ENCODE results near the gene RABGGTB.
"Not testable (repeated sequence)": the region's sequence is repeated elsewhere in the genome, so short reads cannot be mapped to it uniquely, and the experiment has no call there.

Gene RABGGTB

GRCh38 chr1:75796376-75797272, 10.6 kb downstream of the RABGGTB start, which contains the start of gene MSH4:
MSH4 (plus strand) TSS chr1:75796882; CDS start chr1:75796986, 104 bp downstream.
- no peak within 1 kb of the TSS for H3K27ac ChIP-seq (ENCODE audit: low read length)

GRCh38 chr1:75797273-75797588, 11.2 kb downstream of the RABGGTB start:
- Histone ChIP-seq H3K9me3 (ENCODE audit: insufficient read depth, low read depth, low read length) (no peaks in the 10 kb centered on the region), H3K27me3 (ENCODE audit: insufficient read depth, low read length) (no peaks in the 10 kb centered on the region), H3K27ac (ENCODE audit: low read length) (no peak overlapping the region), H3K4me3 (ENCODE audit: low read length) (no peak overlapping the region), H3K4me1 (ENCODE audit: insufficient read depth, low read length) (no peaks in the 10 kb centered on the region), H3K36me3 (ENCODE audit: insufficient read depth, low read depth, low read length) (peaks cover 44% of the 10 kb centered on the region), H3K9ac (ENCODE audit: low read depth, low read length) (no peak overlapping the region)

More at GRCh38 chr1:75796376-75797272, 10.6 kb downstream of the RABGGTB start, which contains the start of gene MSH4:
- no peaks in the 10 kb centered on the region for H3K27me3 ChIP-seq (ENCODE audit: insufficient read depth, low read length)
- H3K9ac ChIP-seq (ENCODE audit: low read depth, low read length) = no peak within 1 kb of the TSS
- H3K4me3 ChIP-seq (ENCODE audit: low read length) = no peak within 1 kb of the TSS
- no peaks in the 10 kb centered on the region for H3K4me1 ChIP-seq (ENCODE audit: insufficient read depth, low read length)
- peaks cover 50% of the 10 kb centered on the region for H3K36me3 ChIP-seq (ENCODE audit: insufficient read depth, low read depth, low read length)
- H3K9me3 ChIP-seq (ENCODE audit: insufficient read depth, low read depth, low read length) = no peaks in the 10 kb centered on the region

- Histone ChIP-seq H3K27ac (ENCODE audit: low read length) (no peak overlapping the region), H3K4me3 (ENCODE audit: low read length) (no peak overlapping the region), H3K9me3 (ENCODE audit: insufficient read depth, low read depth, low read length) (no peaks in the 10 kb centered on the region), H3K36me3 (ENCODE audit: insufficient read depth, low read depth, low read length) (peaks cover 40% of the 10 kb centered on the region), H3K4me1 (ENCODE audit: insufficient read depth, low read length) (no peaks in the 10 kb centered on the region), H3K27me3 (ENCODE audit: insufficient read depth, low read length) (no peaks in the 10 kb centered on the region), H3K9ac (ENCODE audit: low read depth, low read length) (no peak overlapping the region)
Measured at GRCh38 chr1:75797606-75798216, 11.7 kb downstream of the RABGGTB start.

GRCh38 chr1:75801480-75801879, 15.4 kb downstream of the RABGGTB start:
- H3K36me3 ChIP-seq (ENCODE audit: insufficient read depth, low read depth, low read length); H3K27me3 ChIP-seq (ENCODE audit: insufficient read depth, low read length); H3K4me1 ChIP-seq (ENCODE audit: insufficient read depth, low read length); H3K27ac ChIP-seq (ENCODE audit: low read length); H3K4me3 ChIP-seq (ENCODE audit: low read length); H3K9ac ChIP-seq (ENCODE audit: low read depth, low read length); H3K9me3 ChIP-seq (ENCODE audit: insufficient read depth, low read depth, low read length): not testable (repeated sequence)

GRCh38 chr1:75808921-75809320, 22.9 kb downstream of the RABGGTB start:
- no peaks in the 10 kb centered on the region for H3K9me3 ChIP-seq (ENCODE audit: insufficient read depth, low read depth, low read length)
- no peak overlapping the region for H3K27ac ChIP-seq (ENCODE audit: low read length)
- no peaks in the 10 kb centered on the region for H3K36me3 ChIP-seq (ENCODE audit: insufficient read depth, low read depth, low read length)
- H3K9ac ChIP-seq (ENCODE audit: low read depth, low read length) = no peak overlapping the region
- H3K27me3 ChIP-seq (ENCODE audit: insufficient read depth, low read length) = no peaks in the 10 kb centered on the region
- no peak overlapping the region for H3K4me3 ChIP-seq (ENCODE audit: low read length)
- H3K4me1 ChIP-seq (ENCODE audit: insufficient read depth, low read length) = no peaks in the 10 kb centered on the region

DNA sequence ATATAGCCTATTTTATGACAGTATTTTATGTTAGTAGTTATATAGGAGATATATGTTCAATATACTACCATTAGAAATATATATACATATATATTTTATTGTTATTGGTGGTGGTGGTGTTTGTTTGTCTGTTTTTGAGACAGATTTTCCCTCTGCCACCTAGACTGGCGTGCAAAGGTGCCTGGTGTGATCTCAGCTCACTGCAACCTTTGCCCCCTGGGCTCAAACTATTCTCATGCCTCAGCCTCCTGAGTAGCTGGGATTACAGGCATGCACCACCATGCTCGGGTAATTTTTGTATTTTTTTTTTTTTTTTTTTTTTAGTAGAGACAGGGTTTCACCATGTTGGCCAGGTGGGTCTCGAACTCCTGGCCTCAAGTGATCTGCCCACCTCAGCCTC, 24.1 kb downstream of the RABGGTB start:
- H3K4me3 ChIP-seq (ENCODE audit: low read length); H3K36me3 ChIP-seq (ENCODE audit: insufficient read depth, low read depth, low read length); H3K27ac ChIP-seq (ENCODE audit: low read length); H3K9me3 ChIP-seq (ENCODE audit: insufficient read depth, low read depth, low read length); H3K4me1 ChIP-seq (ENCODE audit: insufficient read depth, low read length); H3K27me3 ChIP-seq (ENCODE audit: insufficient read depth, low read length); H3K9ac ChIP-seq (ENCODE audit: low read depth, low read length): not testable (repeated sequence)

DNA sequence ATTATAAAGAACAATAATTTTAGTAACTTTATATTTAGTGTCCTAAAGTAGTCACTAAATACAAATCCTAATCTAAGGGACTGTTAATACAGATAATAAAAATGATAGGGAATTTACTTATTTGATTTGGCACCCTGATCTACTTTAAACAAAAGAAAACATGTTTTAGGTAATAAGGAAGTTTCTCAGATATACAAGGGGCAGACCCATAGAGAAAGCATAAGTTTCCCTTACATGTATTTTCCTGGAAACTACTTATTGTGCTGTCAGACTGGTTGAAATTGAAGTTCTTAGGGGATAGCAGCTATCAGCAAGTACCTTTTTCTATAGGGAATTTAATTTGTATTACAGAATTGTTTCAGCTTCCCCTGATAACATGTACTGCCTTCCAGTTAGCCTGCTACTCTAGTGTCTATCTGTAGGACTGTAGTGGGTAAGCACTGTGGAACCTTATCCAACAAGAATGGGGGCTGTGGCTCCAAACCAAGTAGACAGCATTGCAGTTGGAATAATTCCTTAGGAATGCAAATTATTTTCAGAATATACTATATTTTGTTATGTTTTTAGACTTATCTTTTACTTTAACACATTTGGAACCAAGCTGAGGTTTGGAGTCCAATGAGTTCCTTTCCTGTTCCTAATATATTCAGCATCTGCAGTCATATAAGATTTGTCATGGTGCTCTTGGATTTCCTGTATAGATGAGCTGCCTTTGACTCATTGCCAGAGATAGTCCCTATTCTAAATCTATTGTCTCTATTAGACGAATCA, 25.3 kb downstream of the RABGGTB start:
- Histone ChIP-seq H3K27ac (ENCODE audit: low read length) (no peak overlapping the region), H3K9ac (ENCODE audit: low read depth, low read length) (no peak overlapping the region), H3K36me3 (ENCODE audit: insufficient read depth, low read depth, low read length) (no peaks in the 10 kb centered on the region), H3K4me1 (ENCODE audit: insufficient read depth, low read length) (no peaks in the 10 kb centered on the region), H3K4me3 (ENCODE audit: low read length) (no peak overlapping the region), H3K9me3 (ENCODE audit: insufficient read depth, low read depth, low read length) (no peaks in the 10 kb centered on the region), H3K27me3 (ENCODE audit: insufficient read depth, low read length) (no peaks in the 10 kb centered on the region)

DNA sequence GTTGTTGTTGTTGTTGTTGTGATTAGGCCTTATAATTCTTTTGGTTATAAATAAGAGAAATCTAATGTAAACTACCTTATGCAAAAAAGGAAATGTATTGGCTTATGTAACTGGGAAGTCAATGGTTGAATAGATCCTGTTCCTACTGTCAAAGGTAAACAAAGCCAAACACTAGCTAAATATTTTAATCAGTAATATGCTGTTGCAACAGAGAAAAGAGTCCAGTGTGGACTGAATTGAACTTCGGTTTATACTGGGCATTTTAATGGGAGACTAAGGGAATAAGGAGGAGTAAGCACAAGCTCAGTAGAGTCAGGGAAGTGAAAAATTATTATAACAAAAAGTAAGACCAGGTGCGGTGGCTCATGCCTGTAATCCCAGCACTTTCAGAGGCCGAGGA, 26.0 kb downstream of the RABGGTB start:
- H3K36me3 ChIP-seq (ENCODE audit: insufficient read depth, low read depth, low read length) = no peaks in the 10 kb centered on the region
- no peak overlapping the region for H3K9ac ChIP-seq (ENCODE audit: low read depth, low read length)
- H3K4me3 ChIP-seq (ENCODE audit: low read length) = no peak overlapping the region
- no peaks in the 10 kb centered on the region for H3K9me3 ChIP-seq (ENCODE audit: insufficient read depth, low read depth, low read length)
- no peaks in the 10 kb centered on the region for H3K4me1 ChIP-seq (ENCODE audit: insufficient read depth, low read length)
- H3K27ac ChIP-seq (ENCODE audit: low read length) = no peak overlapping the region
- H3K27me3 ChIP-seq (ENCODE audit: insufficient read depth, low read length) = no peaks in the 10 kb centered on the region

DNA sequence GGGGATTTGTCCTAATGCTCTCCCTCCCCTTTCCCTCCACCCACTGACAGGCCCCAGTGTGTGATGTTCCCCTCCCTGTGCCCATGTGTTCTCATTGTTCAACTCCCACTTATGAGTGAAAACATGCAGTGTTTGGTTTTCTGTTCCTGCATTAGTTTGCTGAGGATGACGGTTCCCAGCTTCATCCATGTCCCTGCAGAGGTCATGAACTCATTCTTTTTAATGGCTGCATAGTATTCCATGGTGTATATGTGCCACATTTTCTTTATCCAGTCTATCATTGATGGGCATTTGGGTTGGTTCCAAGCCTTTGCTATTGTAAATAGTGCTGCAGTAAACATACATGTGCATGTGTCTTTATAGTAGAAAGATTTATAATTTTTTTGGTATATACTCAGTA, 37.5 kb downstream of the RABGGTB start:
- not testable (repeated sequence) for H3K27me3 ChIP-seq (ENCODE audit: insufficient read depth, low read length); H3K36me3 ChIP-seq (ENCODE audit: insufficient read depth, low read depth, low read length); H3K9me3 ChIP-seq (ENCODE audit: insufficient read depth, low read depth, low read length); H3K9ac ChIP-seq (ENCODE audit: low read depth, low read length); H3K4me3 ChIP-seq (ENCODE audit: low read length); H3K27ac ChIP-seq (ENCODE audit: low read length); H3K4me1 ChIP-seq (ENCODE audit: insufficient read depth, low read length)

- Histone ChIP-seq H3K36me3 (ENCODE audit: insufficient read depth, low read depth, low read length) (no peaks in the 10 kb centered on the region), H3K4me1 (ENCODE audit: insufficient read depth, low read length) (no peaks in the 10 kb centered on the region), H3K27me3 (ENCODE audit: insufficient read depth, low read length) (no peaks in the 10 kb centered on the region), H3K27ac (ENCODE audit: low read length) (no peak overlapping the region), H3K9me3 (ENCODE audit: insufficient read depth, low read depth, low read length) (no peaks in the 10 kb centered on the region), H3K9ac (ENCODE audit: low read depth, low read length) (no peak overlapping the region), H3K4me3 (ENCODE audit: low read length) (no peak overlapping the region)
Measured at GRCh38 chr1:75836528-75837100, 50.6 kb downstream of the RABGGTB start.

DNA sequence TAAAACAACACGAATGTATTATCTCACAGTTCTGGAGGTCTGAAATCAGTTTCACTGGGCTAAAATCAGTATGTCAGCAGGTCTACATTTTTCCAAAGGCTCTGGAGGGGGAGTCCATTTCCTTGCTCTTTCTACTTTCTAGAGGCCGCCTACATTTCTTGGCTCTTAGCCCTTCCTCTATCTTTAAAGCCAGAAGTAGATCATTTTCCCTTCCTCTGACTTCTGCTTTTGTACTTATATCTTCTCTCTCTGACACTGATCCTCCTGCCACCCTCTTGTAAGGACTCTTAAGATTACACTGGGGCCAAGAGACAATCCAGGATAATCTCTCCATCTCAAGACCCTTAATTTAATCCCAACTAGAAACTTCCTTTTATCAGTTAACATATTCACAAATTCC, 52.0 kb downstream of the RABGGTB start:
- H3K27me3 ChIP-seq (ENCODE audit: insufficient read depth, low read length) = no peaks in the 10 kb centered on the region
- H3K27ac ChIP-seq (ENCODE audit: low read length) = no peak overlapping the region
- H3K9ac ChIP-seq (ENCODE audit: low read depth, low read length) = no peak overlapping the region
- H3K36me3 ChIP-seq (ENCODE audit: insufficient read depth, low read depth, low read length) = no peaks in the 10 kb centered on the region
- no peak overlapping the region for H3K4me3 ChIP-seq (ENCODE audit: low read length)
- H3K9me3 ChIP-seq (ENCODE audit: insufficient read depth, low read depth, low read length) = no peaks in the 10 kb centered on the region
- H3K4me1 ChIP-seq (ENCODE audit: insufficient read depth, low read length) = no peaks in the 10 kb centered on the region

All from iPS-20b (cell line).